SK-N-SH (cell line): Measurements from ENCODE around the gene GDF2. TPM values are rescaled to one million over a fixed set of nuclear protein-coding genes. Genes with fewer than 3 reads are reported as not detected.

Experiments
- CTCF ChIA-PET: fragments of 300-600, 350-600 bp; formaldehyde crosslinking; extraction: SDS; loops from one replicate; lab custom pipeline; 2021; lab: Yijun Ruan, JAX
- POLR2A ChIA-PET: fragments of 350-600 bp; sonication (Branson Sonifier 250); formaldehyde crosslinking; extraction: SDS; loops from one replicate; lab custom pipeline; 2020; ENCODE audit warnings: antibody characterized with exemption, inconsistent platforms; lab: Yijun Ruan, JAX
- DNase-seq: peaks from one replicate; pipeline ENCODE4 v3.0.0; 2012
- H2AFZ ChIP-seq: fragments of 200-600 bp; sonication (generic); 2 replicates; pipeline ENCODE4 v1.8.1; 2016; ENCODE audit warnings: antibody characterized with exemption, mild to moderate bottlenecking, low read depth
- H3F3A ChIP-seq: fragments of 200-600 bp; sonication (generic); replicated peaks from 2 replicates; pipeline ENCODE3; 2016; ENCODE audit warnings: antibody characterized with exemption, mild to moderate bottlenecking; ENCODE audit not compliant: insufficient read depth
- H3K27ac ChIP-seq, 2 experiments: fragments of 200-500 bp in 1 of 2; fragments of 200-600 bp in 1 of 2; sonication (Bioruptor generic) in 1 of 2; sonication (generic), shearing (Covaris generic) in 1 of 2; 2 replicates each; pipeline versions ENCODE4 v1.5.1 to v1.6.1; 2014 to 2016; ENCODE audit warnings: low read depth in 2 of 2, inconsistent platforms in 1 of 2, low read length in 1 of 2, mild to moderate bottlenecking in 1 of 2, mixed read lengths in 1 of 2
- H3K27me3 ChIP-seq: fragments of 200-600 bp; sonication (generic), shearing (Covaris generic); 2 replicates; pipeline ENCODE4 v1.6.1; 2016; ENCODE audit warnings: mixed run types; ENCODE audit not compliant: insufficient read depth
- H3K36me3 ChIP-seq, 2 experiments: fragments of 200-500 bp in 1 of 2; fragments of 200-600 bp in 1 of 2; sonication (Bioruptor generic) in 1 of 2; sonication (generic) in 1 of 2; replicated peaks in 1 of 2; 2 replicates each; pipeline versions ENCODE3 to v1.5.1; 2014 to 2016; ENCODE audit warnings: low read length in 1 of 2, mild to moderate bottlenecking in 1 of 2; ENCODE audit not compliant: insufficient read depth in 2 of 2, control insufficient read depth in 1 of 2
- H3K4me1 ChIP-seq, 2 experiments: fragments of 200-500 bp in 1 of 2; fragments of 200-600 bp in 1 of 2; sonication (Bioruptor generic) in 1 of 2; sonication (generic), shearing (Covaris generic) in 1 of 2; 2 replicates each; pipeline versions ENCODE4 v1.5.1 to v1.6.1; 2014 to 2016; ENCODE audit warnings: low read depth in 1 of 2, low read length in 1 of 2, mixed run types in 1 of 2; ENCODE audit not compliant: insufficient read depth in 2 of 2, control insufficient read depth in 1 of 2
- H3K4me2 ChIP-seq: fragments of 200-600 bp; sonication (generic), shearing (Covaris generic); 2 replicates; pipeline ENCODE4 v1.6.1; 2017; ENCODE audit warnings: mixed run types
- H3K4me3 ChIP-seq, 2 experiments: fragments of 200-500 bp in 1 of 2; fragments of 200-600 bp in 1 of 2; sonication (Bioruptor generic) in 1 of 2; sonication (generic), shearing (Covaris generic) in 1 of 2; 2 replicates each; pipeline versions ENCODE4 v1.5.1 to v1.8.1; 2014 to 2016; ENCODE audit warnings: low read depth in 2 of 2, inconsistent platforms in 1 of 2, low read length in 1 of 2, mild to moderate bottlenecking in 1 of 2, mixed read lengths in 1 of 2, moderate library complexity in 1 of 2
- H3K79me2 ChIP-seq: fragments of 200-600 bp; sonication (generic); 2 replicates; pipeline ENCODE4 v1.8.1; 2017; ENCODE audit warnings: mild to moderate bottlenecking; ENCODE audit not compliant: insufficient read depth
- H3K9ac ChIP-seq: fragments of 200-600 bp; sonication (generic); 2 replicates; pipeline ENCODE4 v1.6.1; 2017; ENCODE audit warnings: mixed run types
- H3K9me2 ChIP-seq: fragments of 200-600 bp; sonication (generic); 2 replicates; pipeline ENCODE4 v1.6.1; 2017; ENCODE audit warnings: mixed run types
- H3K9me3 ChIP-seq: fragments of 200-600 bp; sonication (generic); 2 replicates; pipeline ENCODE4 v1.6.1; 2017; ENCODE audit warnings: mixed run types, mild to moderate bottlenecking, moderate library complexity
- H4K20me1 ChIP-seq: fragments of 200-600 bp; sonication (generic); 2 replicates; pipeline ENCODE4 v1.6.1; 2017; ENCODE audit warnings: mild to moderate bottlenecking, mixed run types; ENCODE audit not compliant: insufficient read depth
- CHD2 ChIP-seq: fragments of 150-350 bp; IDR thresholded peaks from 2 replicates; pipeline ENCODE4 v1.6.1; 2018; ENCODE audit warnings: low read length; ENCODE audit not compliant: partially characterized antibody
- CTCF ChIP-seq: fragments of 200-600 bp; sonication (generic); IDR thresholded peaks from 2 replicates; pipeline ENCODE4 v1.6.1; 2017; ENCODE audit warnings: antibody characterized with exemption, mild to moderate bottlenecking, moderate library complexity
- ELF1 ChIP-seq: IDR thresholded peaks from 2 replicates; pipeline ENCODE4 v1.4.0; 2012
- FOXM1 ChIP-seq: IDR thresholded peaks from 2 replicates; pipeline ENCODE4 v1.4.0; 2012; ENCODE audit warnings: low read depth, mild to moderate bottlenecking
- GABPA ChIP-seq: IDR thresholded peaks from 2 replicates; pipeline ENCODE4 v1.4.0; 2012; ENCODE audit warnings: low read depth, mild to moderate bottlenecking
- GATA2 ChIP-seq: sonication (generic); formaldehyde crosslinking; IDR thresholded peaks from 2 replicates; pipeline ENCODE4 v1.5.0; 2020; ENCODE audit warnings: mild to moderate bottlenecking, missing genetic modification reagents
- IRF3 ChIP-seq: fragments of 150-350 bp; IDR thresholded peaks from 2 replicates; pipeline ENCODE4 v1.6.1; 2016; ENCODE audit warnings: mild to moderate bottlenecking, low read depth, low read length
- MAX ChIP-seq: IDR thresholded peaks from 2 replicates; pipeline ENCODE4 v1.4.0; 2012; ENCODE audit warnings: low read depth
- MXI1 ChIP-seq: IDR thresholded peaks from 2 replicates; pipeline ENCODE4 v1.6.1; 2012; ENCODE audit warnings: mild to moderate bottlenecking, low read depth, low read length, improper control_type of control experiment
- NFIC ChIP-seq: IDR thresholded peaks from 2 replicates; pipeline ENCODE4 v1.4.0; 2012; ENCODE audit warnings: borderline replicate concordance
- PBX3 ChIP-seq: IDR thresholded peaks from 2 replicates; pipeline ENCODE4; 2012
- RCOR1 ChIP-seq: fragments of 150-350 bp; IDR thresholded peaks from 2 replicates; pipeline ENCODE4 v1.6.1; 2017; ENCODE audit warnings: antibody characterized with exemption, low read length
- SMC3 ChIP-seq: IDR thresholded peaks from 2 replicates; pipeline ENCODE4 v1.6.1; 2012; ENCODE audit warnings: low read depth, low read length, improper control_type of control experiment
- TAF1 ChIP-seq: IDR thresholded peaks from 2 replicates; pipeline ENCODE4 v1.6.1; 2012; ENCODE audit warnings: low read depth, mild to moderate bottlenecking, low read length, moderate library complexity, borderline replicate concordance
- TCF12 ChIP-seq: IDR thresholded peaks from 2 replicates; pipeline ENCODE4 v1.4.0; 2012
- TEAD4 ChIP-seq: IDR thresholded peaks from 2 replicates; pipeline ENCODE4 v1.4.0; 2012; ENCODE audit warnings: mild to moderate bottlenecking, borderline replicate concordance; ENCODE audit not compliant: insufficient read depth
- USF1 ChIP-seq: IDR thresholded peaks from 2 replicates; pipeline ENCODE4 v1.4.0; 2012; ENCODE audit warnings: low read depth, borderline replicate concordance
- USF2 ChIP-seq: fragments of 150-350 bp; IDR thresholded peaks from 2 replicates; pipeline ENCODE4 v1.6.1; 2017; ENCODE audit warnings: antibody characterized with exemption, low read length, low read depth, borderline replicate concordance
- YY1 ChIP-seq: IDR thresholded peaks from 2 replicates; pipeline ENCODE4 v1.4.0; 2012; ENCODE audit warnings: low read depth, mild to moderate bottlenecking
- WGBS: methylation state at CpG from one replicate; pipeline ENCODE4 v1.1.6; 2017; ENCODE audit warnings: low lambda C conversion rate; 5-methylcytosine and 5-hydroxymethylcytosine counted together
- polyA plus RNA-seq, 3 experiments: library from polyadenylated mRNA; depleted of rRNA; stranded (reverse); fragments of >200 nt; gene quantifications; 2 replicates each; pipeline ENCODE4 v1.2.3, GENCODE V29; 2012

Gene GDF2
- polyA plus RNA-seq, 1 of the 3 experiments (the other 2 are of a cell fraction) = not detected

- TF ChIP-seq IRF3 = no peak
- no peak for TF ChIP-seq ELF1
- no peak for TF ChIP-seq PBX3
- no peak for TF ChIP-seq MXI1
- no peak for TF ChIP-seq YY1
- no peak for TF ChIP-seq CHD2
- no peak for TF ChIP-seq USF2
- TF ChIP-seq, all 33 proteins: peak for 0
Observed at GRCh38 chr10:47364366-47364765, 42.1 kb downstream of the GDF2 start (continued).

- 97% methylated on average over 5 of the region's 6 CpGs for WGBS
- TF ChIP-seq MAX (no peak), TEAD4 (no peak), CHD2 (no peak), TAF1 (no peak), IRF3 (no peak), FOXM1 (no peak), USF1 (no peak), CTCF (no peak), SMC3 (no peak), MXI1 (no peak), TCF12 (no peak), YY1 (no peak), GATA2 (CRISPR knock-in tag) (no peak), RCOR1 (no peak), GABPA (no peak), NFIC (no peak)
Observed at GRCh38 chr10:47364911-47365310, 42.7 kb downstream of the GDF2 start.

More at GRCh38 chr10:47364911-47365310, 42.7 kb downstream of the GDF2 start:
- ChIA-PET CTCF (interaction anchor here (0.9 to 5.3 kb wide), 3 partner anchors 10 to 24 kb away, joined by 3 to 23 read pairs (median 5); no protein-coding TSS in a partner anchor), POLR2A (no interaction called here)
- Histone ChIP-seq H3K27me3 (no peaks in the 10 kb centered on the region), H3K9me2 (no peaks in the 10 kb centered on the region), H3K4me2 (no peak overlapping the region), H3K4me3 (no peak overlapping the region), H4K20me1 (no peaks in the 10 kb centered on the region), H2AFZ (no peak overlapping the region), H3F3A (peaks cover 3% of the 10 kb centered on the region), H3K9me3 (no peaks in the 10 kb centered on the region), H3K79me2 (no peaks in the 10 kb centered on the region), H3K36me3 (no peaks in the 10 kb centered on the region), H3K9ac (no peak overlapping the region), H3K27ac (no peak overlapping the region), H3K4me1 (peaks cover 0 to 4% of the 10 kb centered on the region in 2 experiments; a peak in 1 of 4 replicates)
- no peak for DNase-seq
